WTC11 (cell line): ENCODE results near the gene MPV17L2. TPM values are rescaled to one million over a fixed set of nuclear protein-coding genes. Genes with fewer than 3 reads are reported as not detected.
A peak's percentile ranks its signal among the peaks of the same experiment; 100 is the strongest.

Experiments
- ATAC-seq: fragments of 200-7000 bp; cut with Tn5 transposase; 2 replicates; pipeline ENCODE4 v1.10.0; 2021; ENCODE audit warnings: mild to moderate bottlenecking, moderate library complexity
- CTCF ChIA-PET: fragments of 300-600 bp; sonication (Branson Sonifier 250); formaldehyde crosslinking; loops from one replicate; lab custom pipeline; 2021; ENCODE audit warnings: antibody characterized with exemption; lab: Charles Lee
- POLR2A ChIA-PET: fragments of 350-600 bp; sonication (Branson Sonifier 250); formaldehyde crosslinking; loops from one replicate; lab custom pipeline; 2021; ENCODE audit warnings: antibody characterized with exemption; lab: Charles Lee
- DNase-seq: peaks from one replicate; pipeline ENCODE4 v3.0.0; 2021; ENCODE audit warnings: low spot score
- H3K27ac Mint-ChIP-seq: 2 replicates; pipeline ENCODE4 v1.8.0; 2021; ENCODE audit warnings: mixed read lengths
- H3K27me3 Mint-ChIP-seq: 2 replicates; pipeline ENCODE4 v1.8.0; 2021; ENCODE audit warnings: low read depth, mild to moderate bottlenecking, moderate library complexity, mixed read lengths
- H3K36me3 Mint-ChIP-seq: 2 replicates; pipeline ENCODE4 v1.8.0; 2021; ENCODE audit warnings: mixed read lengths
- H3K4me1 Mint-ChIP-seq: 2 replicates; pipeline ENCODE4 v1.8.0; 2022; ENCODE audit warnings: mixed read lengths
- H3K4me3 Mint-ChIP-seq: 2 replicates; pipeline ENCODE4 v1.8.0; 2021; ENCODE audit warnings: mild to moderate bottlenecking, moderate library complexity, mixed read lengths
- H3K9me3 Mint-ChIP-seq: 2 replicates; pipeline ENCODE4 v1.8.0; 2021; ENCODE audit warnings: mixed read lengths
- ATF1 ChIP-seq: sonication (generic); formaldehyde crosslinking; IDR thresholded peaks from 2 replicates; pipeline ENCODE4 v1.8.1; 2023; ENCODE audit warnings: mild to moderate bottlenecking, moderate library complexity, missing genetic modification reagents
- CBFB ChIP-seq: sonication (generic); formaldehyde crosslinking; IDR thresholded peaks from 2 replicates; pipeline ENCODE4 v1.8.1; 2022; ENCODE audit warnings: mild to moderate bottlenecking, low read depth, missing genetic modification reagents
- CDX4 ChIP-seq: fragments of 250-450 bp; sonication (Bioruptor Pico); IDR thresholded peaks from 2 replicates; pipeline ENCODE4 v1.9.0; 2021; ENCODE audit warnings: moderate library complexity, mild to moderate bottlenecking, inconsistent platforms, borderline replicate concordance
- CTCF ChIP-seq: fragments of 200-600 bp; IDR thresholded peaks from 2 replicates; pipeline ENCODE4 v1.8.0; 2022; ENCODE audit warnings: antibody characterized with exemption
- ELF4 ChIP-seq: sonication (generic); formaldehyde crosslinking; IDR thresholded peaks from 2 replicates; pipeline ENCODE4 v1.8.1; 2022; ENCODE audit warnings: low read depth, mild to moderate bottlenecking, moderate library complexity, missing genetic modification reagents
- ETV6 ChIP-seq: sonication (generic); formaldehyde crosslinking; IDR thresholded peaks from 2 replicates; pipeline ENCODE4 v1.8.1; 2022; ENCODE audit warnings: mild to moderate bottlenecking, missing genetic modification reagents
- FOXK1 ChIP-seq: sonication (generic); formaldehyde crosslinking; IDR thresholded peaks from 2 replicates; pipeline ENCODE4 v1.8.0; 2022; ENCODE audit warnings: mild to moderate bottlenecking, moderate library complexity, missing genetic modification reagents
- GTF2I ChIP-seq: fragments of 250-450 bp; sonication (Bioruptor Pico); conservative IDR thresholded peaks from 2 replicates; pipeline ENCODE4 v1.4.0; 2021; ENCODE audit warnings: mild to moderate bottlenecking
- HMGA2 ChIP-seq: fragments of 250-450 bp; sonication (Bioruptor Pico); IDR thresholded peaks from 2 replicates; pipeline ENCODE4 v1.4.0; 2021; ENCODE audit warnings: mild to moderate bottlenecking, moderate library complexity
- NFATC4 ChIP-seq: fragments of 250-450 bp; sonication (Bioruptor Pico); IDR thresholded peaks from 2 replicates; pipeline ENCODE4 v1.9.0; 2021; ENCODE audit warnings: mild to moderate bottlenecking
- NFYB ChIP-seq: sonication (generic); formaldehyde crosslinking; conservative IDR thresholded peaks from 2 replicates; pipeline ENCODE4 v1.8.0; 2022; ENCODE audit warnings: low read depth, missing genetic modification reagents
- PRDM15 ChIP-seq: sonication (generic); formaldehyde crosslinking; IDR thresholded peaks from 2 replicates; pipeline ENCODE4 v1.8.0; 2022; ENCODE audit warnings: missing genetic modification reagents
- RORB ChIP-seq: fragments of 250-450 bp; sonication (Bioruptor Pico); IDR thresholded peaks from 2 replicates; pipeline ENCODE4 v1.9.0; 2021; ENCODE audit warnings: mild to moderate bottlenecking
- SMAD3 ChIP-seq: sonication (generic); formaldehyde crosslinking; IDR thresholded peaks from 2 replicates; pipeline ENCODE4 v1.8.0; 2022; ENCODE audit warnings: missing genetic modification reagents, mild to moderate bottlenecking, borderline replicate concordance
- SOX15 ChIP-seq: fragments of 250-450 bp; sonication (Bioruptor Pico); IDR thresholded peaks from 2 replicates; pipeline ENCODE4 v1.9.0; 2021; ENCODE audit warnings: mild to moderate bottlenecking
- ZNF121 ChIP-seq: sonication (generic); formaldehyde crosslinking; IDR thresholded peaks from 2 replicates; pipeline ENCODE4 v1.8.0; 2023; ENCODE audit warnings: missing genetic modification reagents
- ZNF232 ChIP-seq: sonication (generic); formaldehyde crosslinking; IDR thresholded peaks from 2 replicates; pipeline ENCODE4 v1.8.0; 2022; ENCODE audit warnings: mild to moderate bottlenecking, missing genetic modification reagents
- ZNF281 ChIP-seq: sonication (generic); formaldehyde crosslinking; IDR thresholded peaks from 2 replicates; pipeline ENCODE4 v1.8.0; 2023; ENCODE audit warnings: mild to moderate bottlenecking, missing genetic modification reagents
- total RNA-seq: library from RNA; stranded (reverse); gene quantifications from 3 replicates; pipeline ENCODE4 v1.2.3, GENCODE V29; 2021

MPV17L2 gene
- total RNA-seq, 1 experiment from 2014 or later: 29.8 TPM

- Mint-ChIP-seq H3K4me3 (no peak overlapping the region), H3K27me3 (peaks cover 19% of the 10 kb centered on the region), H3K4me1 (peaks cover 9% of the 10 kb centered on the region), H3K27ac (no peak overlapping the region), H3K36me3 (peaks cover 20% of the 10 kb centered on the region), H3K9me3 (no peaks in the 10 kb centered on the region)
- no peak for ATAC-seq
- no peak for TF ChIP-seq CTCF
- no peak for TF ChIP-seq CDX4 (CRISPR knock-in tag)
- no peak for TF ChIP-seq SOX15
- TF ChIP-seq ATF1 (CRISPR knock-in tag): no peak
- CTCF ChIA-PET: interaction anchor here (1.2 to 3.1 kb wide), 5 partner anchors 11 to 108 kb away, joined by 3 to 20 read pairs (median 5); no protein-coding TSS in a partner anchor
- DNase-seq: no peak
- POLR2A ChIA-PET: interaction anchor here (0.6 kb wide), 1 partner anchor 402 kb away, joined by 3 read pairs; no protein-coding TSS in a partner anchor
These were observed 21.3 kb upstream of the MPV17L2 start for GRCh38 chr19:18171605-18172327.

GRCh38 chr19:18172331-18173053, 20.5 kb upstream of the MPV17L2 start:
- ChIA-PET CTCF (interaction anchor here (0.5 to 3.1 kb wide), 4 partner anchors 11 to 160 kb away, joined by 3 to 16 read pairs (median 6); no protein-coding TSS in a partner anchor), POLR2A (interaction anchor here (0.6 kb wide), 1 partner anchor 403 kb away, joined by 3 read pairs; no protein-coding TSS in a partner anchor)
- Mint-ChIP-seq H3K4me1 (peaks cover 9% of the 10 kb centered on the region), H3K36me3 (peaks cover 15% of the 10 kb centered on the region), H3K27me3 (peaks cover 19% of the 10 kb centered on the region), H3K27ac (no peak overlapping the region), H3K9me3 (no peaks in the 10 kb centered on the region), H3K4me3 (no peak overlapping the region)
- DNase-seq (no peak), ATAC-seq (no peak)
- TF ChIP-seq GTF2I (CRISPR knock-in tag): 0 out of 2 replicates have a peak, but pooled peaks have one; percentile 37
- TF ChIP-seq ZNF232 (CRISPR knock-in tag): no peak

- ChIA-PET POLR2A (no interaction called here), CTCF (interaction anchor here (0.5 to 3.1 kb wide), 4 partner anchors 12 to 161 kb away, joined by 3 to 16 read pairs (median 6); no protein-coding TSS in a partner anchor)
- H3K4me3 Mint-ChIP-seq: peak overlapping the region; percentile 80
- no peak for ATAC-seq
- peaks cover 19% of the 10 kb centered on the region for H3K27me3 Mint-ChIP-seq
- H3K9me3 Mint-ChIP-seq: no peaks in the 10 kb centered on the region
- peaks cover 9% of the 10 kb centered on the region for H3K4me1 Mint-ChIP-seq
- no peak overlapping the region for H3K27ac Mint-ChIP-seq
- peaks cover 12% of the 10 kb centered on the region for H3K36me3 Mint-ChIP-seq
- no peak for DNase-seq
- TF ChIP-seq ZNF281 (CRISPR knock-in tag) (no peak), NFYB (CRISPR knock-in tag) (no peak), NFATC4 (CRISPR knock-in tag) (no peak), HMGA2 (CRISPR knock-in tag) (no peak), ZNF121 (no peak), SMAD3 (no peak), CBFB (CRISPR knock-in tag) (no peak), RORB (CRISPR knock-in tag) (no peak), ETV6 (no peak), FOXK1 (CRISPR knock-in tag) (no peak), ELF4 (CRISPR knock-in tag) (no peak), PRDM15 (CRISPR knock-in tag) (no peak), CDX4 (CRISPR knock-in tag) (no peak)
These were observed 19.9 kb upstream of the MPV17L2 start for GRCh38 chr19:18173054-18173571.
